Stimulated activated CD4-positive, alpha-beta T cell treated with anti-CD3 and anti-CD28 coated beads, Interleukin-2, amount 100 ng/mL, for 48 hours (primary cell): ENCODE measurements around the gene DNAH1.

Experiments used
- DNase-seq, 2 donors: peaks; one replicate each; pipeline ENCODE4 v3.0.0-alpha.2; 2020

Gene DNAH1

DNA sequence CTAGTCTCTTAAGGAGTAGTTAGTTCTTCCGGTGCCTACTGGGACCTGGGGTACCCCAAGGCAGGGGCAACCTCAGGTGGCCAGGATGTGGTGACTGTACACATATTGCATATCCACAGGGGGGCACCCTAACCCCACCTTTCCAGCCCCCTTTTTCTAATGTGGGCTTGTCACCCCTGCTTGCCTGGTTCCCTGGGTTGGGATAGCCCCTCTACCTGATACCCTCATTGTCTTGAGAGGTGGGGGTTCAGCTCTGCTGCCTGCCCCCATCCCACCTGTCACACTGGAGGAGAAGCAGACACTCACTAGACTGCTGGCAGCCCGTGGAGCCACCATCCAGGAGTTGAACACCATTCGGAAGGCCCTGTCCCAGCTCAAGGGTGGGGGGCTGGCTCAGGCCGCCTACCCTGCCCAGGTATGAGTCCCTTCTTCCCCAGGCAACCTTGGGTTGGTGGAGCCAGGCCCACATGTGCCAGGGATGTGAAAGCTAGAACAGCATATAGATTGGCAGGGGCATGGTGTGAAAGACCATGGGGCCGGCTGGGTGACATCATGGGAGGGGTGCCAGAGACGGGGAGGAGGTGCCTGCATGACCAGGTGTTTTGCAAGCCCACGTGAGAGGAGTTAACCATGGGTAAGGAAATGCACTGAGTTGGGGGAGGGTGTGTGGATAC, 24.5 kb upstream of the DNAH1 start:
- DNase-seq: no peak

DNA sequence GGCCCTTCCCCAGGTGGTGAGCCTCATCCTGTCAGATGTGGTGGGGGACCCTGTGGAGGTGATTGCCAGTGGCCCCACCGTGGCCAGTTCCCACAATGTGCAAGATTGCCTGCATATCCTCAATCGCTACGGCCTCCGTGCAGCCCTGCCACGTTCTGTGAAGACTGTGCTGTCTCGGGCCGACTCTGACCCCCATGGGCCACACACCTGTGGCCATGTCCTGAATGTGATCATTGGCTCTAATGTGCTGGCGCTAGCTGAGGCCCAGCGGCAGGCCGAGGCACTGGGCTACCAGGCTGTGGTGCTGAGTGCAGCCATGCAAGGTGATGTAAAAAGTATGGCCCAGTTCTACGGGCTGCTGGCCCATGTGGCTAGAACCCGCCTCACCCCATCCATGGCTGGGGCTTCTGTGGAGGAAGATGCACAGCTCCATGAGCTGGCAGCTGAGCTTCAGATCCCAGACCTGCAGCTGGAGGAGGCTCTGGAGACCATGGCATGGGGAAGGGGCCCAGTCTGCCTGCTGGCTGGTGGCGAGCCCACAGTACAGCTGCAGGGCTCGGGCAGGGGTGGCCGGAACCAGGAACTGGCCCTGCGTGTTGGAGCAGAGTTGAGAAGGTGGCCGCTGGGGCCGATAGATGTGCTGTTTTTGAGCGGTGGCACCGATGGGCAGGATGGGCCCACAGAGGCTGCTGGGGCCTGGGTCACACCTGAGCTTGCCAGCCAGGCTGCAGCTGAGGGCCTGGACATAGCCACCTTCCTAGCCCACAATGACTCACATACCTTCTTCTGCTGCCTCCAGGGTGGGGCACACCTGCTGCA, 23.7 kb upstream of the DNAH1 start:
- DNase-seq: no peak

DNA sequence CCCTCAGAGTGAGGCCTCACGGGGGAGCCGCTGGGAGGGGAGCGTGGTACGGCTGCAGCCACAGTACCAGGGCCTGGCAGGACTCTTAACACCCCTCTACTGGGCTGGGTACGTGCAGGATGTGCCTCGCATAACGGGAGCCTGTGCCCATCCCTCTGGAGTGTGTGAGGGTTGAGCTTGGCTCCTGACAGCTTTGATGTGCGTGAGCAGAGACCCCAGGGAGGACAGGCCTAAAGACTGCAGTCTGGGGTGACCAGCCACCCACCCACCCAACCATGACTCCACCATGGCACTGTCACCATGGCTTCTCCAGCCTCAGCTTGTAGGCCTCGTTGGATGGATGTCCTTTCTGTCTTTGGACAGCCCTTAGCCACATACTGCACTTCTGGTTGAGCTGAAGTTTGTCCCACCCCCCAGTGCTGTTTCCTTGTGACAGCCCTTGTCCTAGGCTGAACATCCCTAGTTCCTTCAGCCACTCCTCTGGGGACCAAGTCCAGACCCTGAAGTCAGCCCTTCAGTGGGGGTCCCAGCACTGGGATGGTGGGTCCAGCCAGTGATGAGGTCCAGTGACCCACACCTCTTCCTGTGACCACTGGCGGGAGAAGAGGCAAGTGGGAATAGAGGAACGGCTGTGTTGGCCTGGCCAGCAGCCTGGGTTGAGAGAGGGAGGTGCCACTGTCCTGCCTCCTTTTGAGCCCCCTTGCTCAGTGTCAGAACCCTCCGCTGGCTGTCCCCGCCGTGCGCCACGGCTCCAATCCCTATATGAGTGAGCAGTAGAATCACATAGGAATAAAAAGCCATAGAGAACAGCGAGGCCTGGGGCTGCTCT, 22.4 kb upstream of the DNAH1 start:
- no peak for DNase-seq

DNA sequence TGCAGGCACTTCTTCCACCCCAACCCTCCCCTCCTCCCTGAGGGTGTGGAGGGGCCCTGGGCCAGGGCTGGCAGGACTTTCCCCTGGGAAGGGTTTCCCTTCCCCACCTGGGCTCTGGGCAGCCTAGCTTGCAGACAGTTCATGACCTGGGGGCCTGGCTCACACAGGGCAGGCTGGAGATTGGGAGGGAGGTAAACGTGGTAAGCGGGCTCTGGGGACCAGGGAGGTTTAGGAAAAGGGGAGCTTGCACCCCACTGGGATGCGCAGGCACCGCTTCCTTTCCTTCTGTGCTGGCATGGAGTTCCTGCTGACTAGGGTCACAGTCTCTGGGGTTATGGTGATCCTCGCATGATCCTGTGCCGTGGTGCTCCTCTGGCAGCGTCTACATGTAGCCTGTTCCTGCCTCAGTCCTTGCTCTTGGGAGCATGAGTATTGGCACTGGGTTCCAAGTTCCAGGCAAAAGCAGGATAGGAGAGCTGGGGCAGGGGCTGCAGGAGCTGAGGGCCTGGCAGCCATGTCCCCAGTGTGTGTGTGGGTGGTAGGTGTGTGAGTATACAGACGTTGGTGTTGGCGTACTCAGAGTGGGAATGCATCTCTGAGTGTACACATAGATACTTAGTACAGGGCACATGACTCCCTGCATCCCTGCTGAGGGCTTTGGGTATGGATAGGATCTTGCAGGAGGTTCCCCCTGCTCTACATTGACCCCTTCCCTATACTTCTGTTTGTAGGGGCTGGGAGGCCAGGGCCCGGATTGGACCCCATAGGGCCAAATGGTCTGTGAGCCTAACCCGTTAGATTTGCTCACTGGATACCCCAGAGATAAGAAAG, 21.6 kb upstream of the DNAH1 start:
- no peak for DNase-seq

DNA sequence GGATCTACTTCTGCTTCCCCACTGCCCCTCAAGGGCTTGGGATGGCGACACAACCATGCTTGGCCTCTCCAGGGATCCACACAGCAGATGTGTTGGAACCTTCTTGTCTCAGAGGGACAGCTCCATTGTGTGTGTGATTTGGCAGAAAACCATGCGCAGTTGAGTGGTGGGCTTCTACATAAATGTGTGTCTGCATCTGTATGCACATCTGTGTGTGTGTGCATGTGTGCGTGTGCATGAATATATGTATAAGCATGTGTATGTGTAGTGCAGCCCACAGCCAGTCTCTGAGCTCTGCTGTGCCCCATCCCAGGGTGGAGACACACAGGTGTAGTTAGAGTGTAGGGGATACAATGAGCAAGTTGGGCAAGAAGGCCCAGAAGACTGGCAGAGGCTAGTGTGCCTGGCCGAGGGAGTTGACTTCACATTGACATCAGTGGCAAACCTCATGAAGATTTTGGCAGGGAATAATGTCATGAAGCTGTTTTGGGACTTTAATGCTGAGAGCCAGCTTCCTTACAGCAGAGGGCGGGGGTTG, 20.4 kb upstream of the DNAH1 start:
- no peak for DNase-seq

DNA sequence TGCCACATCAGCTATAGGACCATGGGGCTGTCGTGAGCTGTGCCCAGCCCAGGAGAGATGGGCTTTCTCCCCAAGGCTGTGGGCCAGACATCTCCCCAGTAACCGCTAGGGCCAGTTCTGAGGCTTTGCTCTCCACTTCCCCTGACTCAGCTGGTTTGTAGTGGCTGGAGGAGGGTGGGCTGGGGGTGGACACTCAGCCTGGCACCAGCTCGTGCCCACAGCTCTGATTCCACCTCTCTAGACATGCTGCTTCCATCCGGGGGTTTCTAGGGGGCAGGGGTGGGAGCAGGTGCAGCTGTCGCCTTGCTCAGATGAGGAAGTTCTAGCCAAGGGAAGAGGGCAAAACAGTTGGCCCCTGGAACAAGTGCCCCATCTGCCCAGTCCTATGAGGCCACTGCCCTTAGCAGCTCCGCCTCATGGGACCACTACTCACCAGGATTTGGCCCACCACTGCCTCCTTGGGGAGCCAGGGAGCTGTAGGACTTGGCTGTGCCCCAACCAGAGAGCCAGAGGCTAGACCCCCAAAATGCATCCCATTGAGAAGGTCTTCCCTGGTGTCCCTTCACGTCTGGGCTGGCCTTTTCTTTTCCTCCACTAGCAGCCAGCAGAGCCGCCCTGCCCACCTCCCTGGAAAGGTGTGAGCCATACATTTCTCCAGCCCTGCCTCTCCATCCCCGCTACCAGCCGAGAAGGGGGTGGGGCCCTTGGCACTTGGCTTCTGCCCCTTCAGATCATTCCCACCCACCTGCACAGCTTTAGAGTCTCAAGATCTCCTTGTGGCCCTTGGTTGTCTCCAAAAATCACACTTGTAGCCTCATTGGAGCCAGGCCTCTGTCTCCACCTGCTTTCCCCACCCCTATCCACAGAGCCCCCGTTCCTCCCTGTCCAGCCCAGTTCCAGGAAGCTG, 18.6 kb upstream of the DNAH1 start:
- no peak for DNase-seq

DNA sequence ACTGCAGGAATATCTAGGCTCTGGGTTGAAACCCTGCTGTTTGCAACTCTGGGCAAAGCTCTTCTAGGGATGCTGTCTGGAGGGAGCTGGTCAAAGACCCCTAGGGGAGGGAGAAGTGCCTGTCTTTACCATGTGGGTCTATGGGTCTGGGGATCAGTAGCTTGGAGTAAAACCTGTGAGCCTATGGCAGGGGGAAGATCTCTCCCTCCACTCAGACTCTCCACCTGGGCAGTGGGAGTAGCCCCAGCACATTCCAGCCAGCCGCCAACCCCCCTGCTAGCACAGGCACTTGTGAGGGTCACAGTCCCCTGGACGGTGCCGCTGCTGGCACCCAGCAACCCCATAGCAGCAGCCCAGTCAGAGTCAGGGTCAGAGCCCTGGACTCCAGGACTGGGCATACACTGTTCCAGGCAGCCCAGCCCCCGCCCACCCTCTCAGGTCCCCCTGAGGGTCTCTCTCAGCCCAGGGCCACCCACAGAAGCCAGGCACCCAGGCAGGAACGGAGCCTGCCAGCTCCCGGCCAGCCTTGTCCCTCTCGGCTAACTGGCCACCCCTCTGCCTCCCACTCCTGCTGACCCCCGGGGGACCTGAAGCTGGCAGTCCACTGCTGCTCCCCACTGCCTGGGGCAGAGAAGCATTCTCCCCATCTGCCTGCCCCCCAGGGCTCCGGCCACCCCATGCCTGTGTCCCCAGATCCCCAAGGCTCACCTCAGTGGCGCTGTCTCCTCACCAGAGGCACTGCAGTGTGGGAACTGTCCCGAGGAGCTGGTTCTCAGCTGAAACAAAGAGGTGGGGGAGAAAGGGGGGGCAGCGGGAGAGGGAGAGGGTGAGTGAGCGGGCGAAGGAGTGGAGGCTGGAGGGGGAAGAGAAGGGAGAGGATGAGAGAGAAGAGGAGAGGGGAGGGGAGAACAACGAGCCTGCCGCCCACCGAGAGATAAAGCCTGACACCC, 17.7 kb upstream of the DNAH1 start:
- DNase-seq: no peak

DNA sequence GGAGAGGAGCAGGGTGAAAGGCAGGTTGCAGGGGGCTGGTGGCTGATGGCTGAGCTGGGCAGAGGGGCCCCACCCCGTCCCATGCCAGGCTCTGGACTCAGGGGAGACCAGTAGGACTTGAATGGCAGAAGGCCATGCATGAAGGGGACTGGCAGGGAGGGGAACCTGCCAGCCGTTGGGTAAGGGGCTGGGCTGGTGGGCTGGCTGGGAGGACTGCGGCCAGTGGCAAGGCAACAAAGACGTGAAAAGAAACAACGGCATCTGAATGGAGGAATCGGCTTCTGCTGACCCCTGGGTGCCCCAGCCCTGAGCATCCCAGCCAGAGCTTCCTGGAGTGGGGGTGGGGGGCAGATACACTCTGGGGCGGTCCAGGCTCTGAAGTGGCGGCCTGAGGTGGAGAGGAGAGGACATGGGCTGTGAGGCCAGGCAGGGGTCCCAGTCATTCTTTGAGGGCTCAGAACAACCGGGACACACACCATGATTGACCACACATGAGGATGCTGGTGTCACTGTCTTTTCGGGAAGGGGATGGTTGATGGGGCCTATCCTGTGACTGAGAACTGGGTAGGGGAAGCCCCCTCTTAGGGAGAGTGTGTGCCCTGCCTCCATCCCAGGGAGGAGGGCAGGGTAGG, 16.8 kb upstream of the DNAH1 start:
- DNase-seq: no peak

DNA sequence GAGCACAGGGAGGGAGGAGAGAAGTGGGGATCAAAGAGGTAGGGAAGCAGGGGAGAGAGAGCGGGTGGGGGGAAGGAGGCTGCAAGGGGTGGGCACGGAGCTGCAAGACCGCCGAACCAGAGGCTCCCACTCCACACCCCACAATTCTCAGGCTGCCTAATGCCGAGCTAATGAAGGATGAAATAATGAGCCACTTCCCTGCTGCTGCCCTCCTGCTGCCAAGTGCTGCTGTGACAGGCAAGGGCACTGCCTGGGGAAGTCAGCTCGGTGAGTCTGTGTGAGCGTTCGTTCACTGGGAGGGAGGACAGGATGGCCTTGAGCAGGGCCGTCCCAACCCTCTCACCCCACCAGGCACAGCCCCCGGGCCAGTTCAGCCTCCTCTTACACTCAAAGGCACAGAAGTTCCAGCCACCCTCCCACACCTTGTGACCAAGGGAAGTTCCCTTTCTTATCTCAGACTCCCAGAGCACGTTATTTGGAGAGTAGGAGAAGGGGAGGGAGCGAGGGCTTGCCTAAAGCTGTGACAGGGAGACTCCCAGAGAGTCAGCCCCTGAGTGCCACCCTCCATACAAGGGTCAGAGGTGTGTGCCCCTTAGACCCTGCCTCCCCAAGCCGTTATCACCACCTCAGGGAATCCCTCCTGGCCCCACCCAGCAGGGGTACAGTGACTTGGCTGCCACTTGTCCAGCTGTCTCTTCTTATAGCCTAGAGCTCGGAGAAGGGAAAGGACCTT, 16.1 kb upstream of the DNAH1 start:
- DNase-seq: no peak

DNA sequence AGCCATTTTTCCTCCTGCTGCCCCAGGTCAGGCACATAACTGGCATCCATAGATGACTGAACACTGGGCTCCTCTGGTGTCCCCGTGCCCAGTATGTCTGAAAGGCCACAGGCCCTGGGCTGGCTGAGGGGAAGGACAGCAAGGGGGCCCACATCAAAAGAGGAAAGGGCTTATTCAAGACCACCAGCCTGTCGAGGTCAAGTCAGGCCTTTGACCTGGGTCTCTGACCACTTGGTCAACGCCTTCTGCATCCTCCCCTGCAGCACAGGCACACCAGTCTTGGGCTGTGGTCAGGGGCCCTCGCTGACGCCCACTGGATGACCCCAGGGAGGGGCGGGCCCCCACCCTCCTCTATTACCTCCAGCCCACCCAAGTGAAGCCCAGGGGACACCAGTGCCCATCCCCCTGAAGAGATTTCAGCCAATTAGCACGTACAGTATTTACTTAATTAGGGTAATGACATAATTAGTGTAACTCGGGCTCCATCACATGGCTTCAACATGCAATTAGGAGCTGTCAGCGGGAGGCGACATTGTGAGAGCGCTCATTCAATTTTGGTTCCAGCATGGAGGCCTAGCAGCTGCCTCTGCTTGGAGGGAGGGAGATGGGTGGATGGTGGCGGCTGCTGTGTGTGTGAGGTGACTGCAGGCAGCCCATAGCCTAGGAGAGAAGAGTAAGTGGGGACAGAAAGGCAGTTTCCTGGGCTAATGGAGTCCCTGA, 13.5 kb upstream of the DNAH1 start:
- no peak for DNase-seq

DNA sequence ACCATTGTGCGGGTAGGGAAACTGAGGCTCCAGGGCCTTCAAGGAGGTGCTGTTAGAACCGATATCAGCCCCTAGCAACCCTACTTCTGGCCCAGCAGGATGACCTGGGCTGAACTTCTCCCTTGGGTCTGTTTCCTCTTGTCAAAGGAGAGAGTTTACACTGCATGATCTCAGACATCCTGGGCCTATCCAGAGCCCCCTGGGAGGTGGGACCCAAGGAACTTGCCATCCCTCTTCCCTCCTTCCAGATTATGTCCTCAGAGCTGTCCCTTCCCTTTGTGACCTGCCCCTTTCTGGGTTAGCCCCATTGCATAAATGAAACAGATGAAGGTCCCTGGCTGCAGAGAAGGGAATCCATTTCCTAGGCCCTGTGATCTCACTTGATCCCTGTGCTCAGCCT, 12.3 kb upstream of the DNAH1 start:
- no peak for DNase-seq

DNA sequence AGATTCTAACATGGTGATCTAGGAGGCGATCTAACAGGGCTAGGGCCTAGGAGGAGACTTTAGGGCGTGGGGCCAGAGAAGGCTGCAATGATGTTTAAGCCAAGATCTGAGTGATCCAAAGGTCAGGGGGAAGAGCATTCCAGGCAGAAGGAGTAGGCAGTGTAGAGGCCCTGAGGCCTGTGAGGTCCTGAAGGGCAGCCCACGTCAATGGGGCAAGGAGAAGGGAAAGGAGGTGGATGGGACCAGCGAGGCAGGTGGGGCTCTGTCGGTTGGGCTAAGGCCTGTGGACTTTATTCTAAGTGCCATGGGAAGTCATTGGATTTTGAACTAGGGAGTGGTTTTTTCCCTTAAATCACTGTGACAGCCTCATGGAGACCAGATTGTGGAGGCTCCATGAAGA, 10.2 kb upstream of the DNAH1 start:
- DNase-seq: no peak

DNA sequence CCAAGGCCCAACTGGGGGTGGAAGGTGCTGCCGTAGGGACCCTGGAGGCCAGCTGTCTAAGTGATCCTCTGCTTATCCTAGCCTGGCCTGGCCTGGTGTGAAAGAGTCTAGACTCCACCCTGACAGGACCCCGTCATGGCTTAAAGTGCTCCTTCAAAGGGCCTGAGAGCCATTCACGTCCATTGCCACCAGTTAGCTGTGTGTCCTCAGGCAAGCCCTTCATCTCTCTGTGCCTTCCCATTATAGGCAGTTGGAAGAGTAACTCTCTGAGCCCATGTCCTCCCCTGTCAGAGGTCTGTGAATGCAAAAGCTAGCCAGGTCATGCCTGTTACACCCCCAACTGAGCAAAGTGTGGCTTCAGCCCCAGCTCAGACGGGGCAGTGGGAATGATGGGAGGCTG, 9.1 kb upstream of the DNAH1 start:
- no peak for DNase-seq

DNA sequence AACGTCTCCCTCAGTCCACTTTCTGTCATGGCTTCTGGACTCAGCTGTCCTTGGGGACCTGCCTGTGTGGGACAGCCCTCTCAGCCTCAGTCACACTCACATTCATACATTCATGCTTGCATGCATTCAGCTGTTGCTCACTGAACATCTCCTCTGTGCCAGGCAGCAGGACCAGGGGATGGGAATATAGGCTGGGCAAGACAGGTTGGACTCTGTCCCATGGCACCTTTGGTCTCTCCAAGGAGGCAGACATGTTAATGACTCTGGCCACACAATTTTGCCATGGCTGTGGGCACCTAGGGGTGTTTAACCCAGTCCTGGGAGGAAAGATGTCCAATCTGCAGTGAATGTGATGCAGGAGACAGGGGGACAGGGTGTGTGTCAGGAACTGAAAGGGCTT, 7.8 kb upstream of the DNAH1 start:
- DNase-seq: no peak

DNA sequence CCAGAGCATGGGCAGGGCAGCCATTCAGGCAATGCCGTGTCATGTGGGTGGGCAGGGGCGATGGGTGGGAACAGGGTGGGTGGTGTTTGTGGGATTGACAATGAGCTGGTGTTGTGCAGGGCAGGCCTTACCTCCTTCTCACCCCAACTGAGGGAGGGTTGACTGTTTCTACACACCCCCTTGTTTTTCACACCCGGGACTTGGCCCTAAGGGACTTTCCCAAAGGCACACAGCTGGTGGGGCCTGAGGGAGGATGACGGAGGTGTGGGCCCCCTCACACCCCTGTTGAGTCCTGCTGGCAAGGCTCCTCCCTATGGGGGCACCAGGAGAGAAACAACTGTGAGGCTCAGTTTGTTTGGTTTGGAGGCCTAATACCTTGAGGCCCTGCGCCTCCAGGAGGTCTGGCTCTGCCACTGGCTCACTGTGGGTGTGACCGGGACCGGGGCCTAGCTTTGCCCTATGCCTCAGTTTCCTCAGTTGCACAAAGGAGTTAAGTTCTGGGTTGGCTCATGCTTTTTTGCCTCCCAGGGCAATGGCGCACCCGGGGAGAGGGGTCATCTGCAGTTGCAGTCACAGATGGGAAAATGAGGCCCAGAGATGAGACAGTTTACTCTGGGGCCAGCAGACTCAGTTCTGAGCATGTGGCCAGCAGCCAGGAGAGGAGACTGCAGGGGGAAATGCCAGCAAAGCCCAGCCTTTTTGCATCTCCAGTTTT, 5.1 kb upstream of the DNAH1 start:
- DNase-seq: no peak

DNA sequence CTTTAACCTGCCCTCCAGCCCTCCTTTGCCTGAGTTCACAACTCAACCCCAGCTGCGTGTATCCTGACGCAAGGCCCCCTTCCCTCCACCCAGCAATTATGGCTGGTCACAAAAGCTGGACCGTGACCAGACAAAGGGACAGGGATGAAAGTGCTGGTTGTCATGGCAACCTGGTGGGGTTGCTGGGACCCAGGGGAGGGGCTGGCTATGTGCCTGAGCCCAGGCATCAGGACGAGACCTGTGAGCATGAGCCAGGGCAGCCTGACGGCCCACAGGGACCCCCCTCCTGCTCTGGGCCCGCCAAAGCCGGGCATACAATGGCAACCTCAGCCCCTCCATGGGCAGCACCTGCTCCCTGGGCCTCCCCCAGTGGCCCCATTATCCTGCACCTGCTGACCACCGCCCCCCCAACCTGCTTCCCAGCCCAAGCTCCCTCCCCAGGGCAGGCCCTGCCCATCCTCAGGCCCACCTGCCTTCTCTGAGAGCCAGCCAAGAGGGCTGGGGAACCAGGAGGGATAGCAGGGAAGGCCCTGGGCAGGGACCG, 4.5 kb upstream of the DNAH1 start:
- DNase-seq: no peak

DNA sequence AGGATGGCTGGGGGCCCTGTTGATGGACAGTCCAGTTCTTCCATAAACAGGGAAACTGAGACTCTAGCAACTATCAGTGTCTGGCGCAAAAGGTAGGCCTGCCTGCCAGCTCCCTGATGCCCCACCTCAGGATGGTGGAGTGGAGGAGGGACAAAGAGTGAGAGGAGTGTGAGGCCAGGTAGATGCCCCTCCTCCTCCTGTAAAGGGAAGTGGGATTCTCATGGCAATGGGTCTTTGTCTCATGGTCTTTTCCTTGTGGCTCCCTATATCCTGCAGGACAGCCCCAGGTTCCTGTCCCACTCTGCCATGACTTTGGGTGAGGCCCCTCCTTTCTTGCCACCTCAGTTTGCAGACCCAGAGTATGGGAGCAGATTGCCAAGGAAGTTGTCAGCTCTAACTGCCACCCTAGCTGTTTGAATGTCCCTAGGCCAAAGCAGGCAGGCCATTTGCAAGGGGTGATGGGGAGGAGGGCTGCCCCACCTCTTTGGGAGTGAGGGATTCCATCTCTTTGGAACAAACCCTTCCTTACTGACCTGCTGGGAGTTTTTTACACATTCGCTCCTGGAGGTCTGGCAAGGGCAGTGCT, 2.8 kb upstream of the DNAH1 start:
- DNase-seq: no peak
